Trophoblast cell (in vitro differentiated cells and primary cell): Measurements from ENCODE around the gene ARHGEF12.

ENCODE experiments used
- DNase-seq, 2 donors: peaks; one replicate each; pipeline ENCODE4 v3.0.0-alpha.2; 2016
- H2AFZ ChIP-seq: 2 replicates; pipeline ENCODE4 v1.6.1; 2013; ENCODE audit warnings: low read length, moderate library complexity, mild to moderate bottlenecking; ENCODE audit not compliant: insufficient read depth, poor library complexity
- H2AK5ac ChIP-seq: 2 replicates; pipeline ENCODE4 v1.6.1; 2013; ENCODE audit warnings: mild to moderate bottlenecking, low read length
- H2BK120ac ChIP-seq: 2 replicates; pipeline ENCODE4 v1.6.1; 2013; ENCODE audit warnings: low read length, mild to moderate bottlenecking, moderate library complexity; ENCODE audit not compliant: insufficient read depth, poor library complexity
- H2BK12ac ChIP-seq: 2 replicates; pipeline ENCODE4 v1.6.1; 2013; ENCODE audit warnings: mild to moderate bottlenecking, low read length, moderate library complexity
- H2BK5ac ChIP-seq: 2 replicates; pipeline ENCODE4 v1.6.1; 2013; ENCODE audit warnings: low read length, low read depth, moderate library complexity, mild to moderate bottlenecking; ENCODE audit not compliant: poor library complexity
- H3K14ac ChIP-seq: 2 replicates; pipeline ENCODE4 v1.6.1; 2013; ENCODE audit warnings: mild to moderate bottlenecking, low read length
- H3K18ac ChIP-seq: 2 replicates; pipeline ENCODE4 v1.6.1; 2013; ENCODE audit warnings: mild to moderate bottlenecking, low read length
- H3K23ac ChIP-seq: 2 replicates; pipeline ENCODE4 v1.6.1; 2013; ENCODE audit warnings: low read length
- H3K27ac ChIP-seq: 2 replicates; pipeline ENCODE4 v1.5.1; 2013; ENCODE audit warnings: low read depth, mild to moderate bottlenecking, inconsistent platforms, low read length, moderate library complexity
- H3K27me3 ChIP-seq: 2 replicates; pipeline ENCODE4 v1.6.1; 2013; ENCODE audit warnings: inconsistent platforms, mild to moderate bottlenecking, low read length, moderate library complexity; ENCODE audit not compliant: insufficient read depth
- H3K36me3 ChIP-seq, 2 experiments: 1 replicate in 1 of 2; 2 replicates in 1 of 2; pipeline ENCODE4 v1.6.1; 2013; ENCODE audit warnings: low read length in 2 of 2, mild to moderate bottlenecking in 2 of 2, moderate library complexity in 1 of 2; ENCODE audit not compliant: insufficient read depth in 2 of 2, control insufficient read depth in 1 of 2
- H3K4ac ChIP-seq: 2 replicates; pipeline ENCODE4 v1.6.1; 2013; ENCODE audit warnings: low read depth, mild to moderate bottlenecking, low read length, moderate library complexity
- H3K4me1 ChIP-seq, 2 experiments: 1 replicate in 1 of 2; 2 replicates in 1 of 2; pipeline ENCODE4 v1.6.1; 2013; ENCODE audit warnings: low read length in 2 of 2, mild to moderate bottlenecking in 2 of 2, moderate library complexity in 1 of 2; ENCODE audit not compliant: insufficient read depth in 2 of 2, control insufficient read depth in 1 of 2
- H3K4me2 ChIP-seq: 2 replicates; pipeline ENCODE4 v1.6.1; 2013; ENCODE audit warnings: inconsistent platforms, mild to moderate bottlenecking, low read length, moderate library complexity
- H3K4me3 ChIP-seq: 2 replicates; pipeline ENCODE4 v1.5.1; 2013; ENCODE audit warnings: mild to moderate bottlenecking, low read depth, low read length, inconsistent platforms
- H3K79me1 ChIP-seq: one replicate; pipeline ENCODE4 v1.6.1; 2013; ENCODE audit warnings: low read length
- H3K79me2 ChIP-seq: 2 replicates; pipeline ENCODE4 v1.6.1; 2013; ENCODE audit warnings: low read length, mild to moderate bottlenecking; ENCODE audit not compliant: control insufficient read depth, insufficient read depth, poor library complexity
- H3K9ac ChIP-seq: 2 replicates; pipeline ENCODE4 v1.6.1; 2013; ENCODE audit warnings: mild to moderate bottlenecking, low read length
- H3K9me3 ChIP-seq: 2 replicates; pipeline ENCODE4 v1.6.1; 2013; ENCODE audit warnings: low read depth, mild to moderate bottlenecking, control low read depth, inconsistent platforms, low read length; ENCODE audit not compliant: insufficient read depth
- H4K12ac ChIP-seq: 2 replicates; pipeline ENCODE4 v1.6.1; 2013; ENCODE audit warnings: low read depth, mild to moderate bottlenecking, low read length, moderate library complexity
- H4K8ac ChIP-seq: 2 replicates; pipeline ENCODE4 v1.6.1; 2013; ENCODE audit warnings: low read depth, mild to moderate bottlenecking, low read length, moderate library complexity
- H4K91ac ChIP-seq: one replicate; pipeline ENCODE4 v1.6.1; 2013; ENCODE audit warnings: low read depth, mild to moderate bottlenecking, low read length, moderate library complexity
- WGBS: extraction: QIAGEN DNeasy Blood & Tissue Kit; methylation state at CpG from one replicate; pipeline ENCODE4 v1.1.7; 2013; ENCODE audit warnings: missing lambda C conversion rate; ENCODE audit not compliant: insufficient read length, insufficient coverage; ENCODE audit errors: extremely low coverage; 5-methylcytosine and 5-hydroxymethylcytosine counted together

Gene ARHGEF12

GRCh38 chr11:120332822-120333716, 3.1 kb upstream of the ARHGEF12 start:
- Histone ChIP-seq H3K79me1 (peaks cover 15% of the 10 kb centered on the region), H2BK5ac (no peak overlapping the region), H3K18ac (no peak overlapping the region), H2AFZ (no peak overlapping the region), H3K14ac (no peak overlapping the region), H3K4me3 (no peak overlapping the region), H3K4ac (no peak overlapping the region), H3K4me2 (no peak overlapping the region), H3K4me1 (peaks cover 0 to 3% of the 10 kb centered on the region in 2 experiments), H4K12ac (no peak overlapping the region), H3K9me3 (no peaks in the 10 kb centered on the region), H3K23ac (no peak overlapping the region), H3K79me2 (peaks cover 12% of the 10 kb centered on the region), H4K91ac (no peak overlapping the region), H4K8ac (no peak overlapping the region), H3K27me3 (no peaks in the 10 kb centered on the region), H2AK5ac (no peak overlapping the region), H3K27ac (no peak overlapping the region), H2BK12ac (no peak overlapping the region), H2BK120ac (no peak overlapping the region), H3K9ac (no peak overlapping the region), H3K36me3 (peaks cover 6 to 9% of the 10 kb centered on the region in 2 experiments)
- DNase-seq: no peak
- WGBS: no CpG with 5 or more reads among the region's 5 CpGs

- Histone ChIP-seq H3K4ac (no peak overlapping the region), H2AFZ (no peak overlapping the region), H3K4me3 (no peak overlapping the region), H4K12ac (no peak overlapping the region), H3K36me3 (peaks cover 6 to 9% of the 10 kb centered on the region in 2 experiments), H2BK5ac (no peak overlapping the region), H2BK120ac (no peak overlapping the region), H3K23ac (no peak overlapping the region), H3K4me1 (peaks cover 0 to 3% of the 10 kb centered on the region in 2 experiments), H3K27me3 (no peaks in the 10 kb centered on the region), H3K79me2 (peaks cover 12% of the 10 kb centered on the region), H3K9me3 (no peaks in the 10 kb centered on the region), H2BK12ac (no peak overlapping the region), H3K27ac (no peak overlapping the region), H4K8ac (no peak overlapping the region), H2AK5ac (no peak overlapping the region), H4K91ac (no peak overlapping the region), H3K9ac (no peak overlapping the region), H3K79me1 (peaks cover 15% of the 10 kb centered on the region), H3K4me2 (no peak overlapping the region), H3K18ac (no peak overlapping the region), H3K14ac (no peak overlapping the region)
- DNase-seq: no peak
- WGBS: no CpG with 5 or more reads among the region's 1 CpG
Measured at GRCh38 chr11:120333801-120334200, 2.4 kb upstream of the ARHGEF12 start.

- Histone ChIP-seq H3K23ac (no peak overlapping the region), H4K91ac (no peak overlapping the region), H3K36me3 (peaks cover 6 to 9% of the 10 kb centered on the region in 2 experiments), H3K18ac (no peak overlapping the region), H3K4me2 (no peak overlapping the region), H2BK12ac (no peak overlapping the region), H2BK120ac (no peak overlapping the region), H2AFZ (no peak overlapping the region), H3K14ac (no peak overlapping the region), H4K12ac (no peak overlapping the region), H3K79me2 (peaks cover 12% of the 10 kb centered on the region), H3K9ac (no peak overlapping the region), H4K8ac (no peak overlapping the region), H3K27me3 (no peaks in the 10 kb centered on the region), H3K4me3 (no peak overlapping the region), H3K4me1 (peaks cover 0 to 3% of the 10 kb centered on the region in 2 experiments), H2BK5ac (no peak overlapping the region), H3K27ac (no peak overlapping the region), H2AK5ac (no peak overlapping the region), H3K4ac (no peak overlapping the region), H3K9me3 (no peaks in the 10 kb centered on the region), H3K79me1 (peaks cover 15% of the 10 kb centered on the region)
- no CpG with 5 or more reads among the region's 1 CpG for WGBS
- DNase-seq: no peak
Measured at GRCh38 chr11:120334332-120334731, 1.9 kb upstream of the ARHGEF12 start.

GRCh38 chr11:120334894-120335462, 1.2 kb upstream of the ARHGEF12 start:
- H3K4me2 ChIP-seq: peak overlapping the region; percentile 100
- peaks cover 0 to 5% of the 10 kb centered on the region in 2 experiments for H3K4me1 ChIP-seq
- no peak overlapping the region for H2BK5ac ChIP-seq
- no peak overlapping the region for H4K8ac ChIP-seq
- no peak overlapping the region for H2BK12ac ChIP-seq
- H3K27ac ChIP-seq: no peak overlapping the region
- no peak overlapping the region for H3K14ac ChIP-seq
- H4K91ac ChIP-seq: no peak overlapping the region
- peak; percentile 64 to 95 for DNase-seq
- no CpG with 5 or more reads among the region's 8 CpGs for WGBS
- no peak overlapping the region for H2BK120ac ChIP-seq
- no peak overlapping the region for H3K9ac ChIP-seq
- no peak overlapping the region for H2AK5ac ChIP-seq
- H3K23ac ChIP-seq: no peak overlapping the region
- peaks cover 4 to 6% of the 10 kb centered on the region in 2 experiments for H3K36me3 ChIP-seq
- no peak overlapping the region for H3K4ac ChIP-seq
- H3K27me3 ChIP-seq: no peaks in the 10 kb centered on the region
- H3K4me3 ChIP-seq: no peak overlapping the region
- no peak overlapping the region for H2AFZ ChIP-seq
- H3K18ac ChIP-seq: no peak overlapping the region
- peaks cover 15% of the 10 kb centered on the region for H3K79me1 ChIP-seq
- no peaks in the 10 kb centered on the region for H3K9me3 ChIP-seq
- peaks cover 12% of the 10 kb centered on the region for H3K79me2 ChIP-seq
- H4K12ac ChIP-seq: no peak overlapping the region
